GM20000 (cell line): Measurements from ENCODE around the gene SLC6A7.

ENCODE experiments used
- DNase-seq: peaks from one replicate; pipeline ENCODE4 v3.0.0; 2012; ENCODE audit warnings: low spot score
- TF ChIP-seq, protein P1 (sequence below): IDR thresholded peaks from 2 replicates; pipeline ENCODE4 v1.5.1; 2012; ENCODE audit warnings: mild to moderate bottlenecking, control low read depth; ENCODE audit errors: extremely low read depth, missing control alignments

SLC6A7 gene

GRCh38 chr5:150180241-150181026, 9.4 kb upstream of the SLC6A7 start:
- TF ChIP-seq, protein P1, sequence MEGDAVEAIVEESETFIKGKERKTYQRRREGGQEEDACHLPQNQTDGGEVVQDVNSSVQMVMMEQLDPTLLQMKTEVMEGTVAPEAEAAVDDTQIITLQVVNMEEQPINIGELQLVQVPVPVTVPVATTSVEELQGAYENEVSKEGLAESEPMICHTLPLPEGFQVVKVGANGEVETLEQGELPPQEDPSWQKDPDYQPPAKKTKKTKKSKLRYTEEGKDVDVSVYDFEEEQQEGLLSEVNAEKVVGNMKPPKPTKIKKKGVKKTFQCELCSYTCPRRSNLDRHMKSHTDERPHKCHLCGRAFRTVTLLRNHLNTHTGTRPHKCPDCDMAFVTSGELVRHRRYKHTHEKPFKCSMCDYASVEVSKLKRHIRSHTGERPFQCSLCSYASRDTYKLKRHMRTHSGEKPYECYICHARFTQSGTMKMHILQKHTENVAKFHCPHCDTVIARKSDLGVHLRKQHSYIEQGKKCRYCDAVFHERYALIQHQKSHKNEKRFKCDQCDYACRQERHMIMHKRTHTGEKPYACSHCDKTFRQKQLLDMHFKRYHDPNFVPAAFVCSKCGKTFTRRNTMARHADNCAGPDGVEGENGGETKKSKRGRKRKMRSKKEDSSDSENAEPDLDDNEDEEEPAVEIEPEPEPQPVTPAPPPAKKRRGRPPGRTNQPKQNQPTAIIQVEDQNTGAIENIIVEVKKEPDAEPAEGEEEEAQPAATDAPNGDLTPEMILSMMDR, result no peak
- no peak for DNase-seq

GRCh38 chr5:150181027-150181426, 8.8 kb upstream of the SLC6A7 start:
- TF ChIP-seq, protein P1, result no peak

DNA sequence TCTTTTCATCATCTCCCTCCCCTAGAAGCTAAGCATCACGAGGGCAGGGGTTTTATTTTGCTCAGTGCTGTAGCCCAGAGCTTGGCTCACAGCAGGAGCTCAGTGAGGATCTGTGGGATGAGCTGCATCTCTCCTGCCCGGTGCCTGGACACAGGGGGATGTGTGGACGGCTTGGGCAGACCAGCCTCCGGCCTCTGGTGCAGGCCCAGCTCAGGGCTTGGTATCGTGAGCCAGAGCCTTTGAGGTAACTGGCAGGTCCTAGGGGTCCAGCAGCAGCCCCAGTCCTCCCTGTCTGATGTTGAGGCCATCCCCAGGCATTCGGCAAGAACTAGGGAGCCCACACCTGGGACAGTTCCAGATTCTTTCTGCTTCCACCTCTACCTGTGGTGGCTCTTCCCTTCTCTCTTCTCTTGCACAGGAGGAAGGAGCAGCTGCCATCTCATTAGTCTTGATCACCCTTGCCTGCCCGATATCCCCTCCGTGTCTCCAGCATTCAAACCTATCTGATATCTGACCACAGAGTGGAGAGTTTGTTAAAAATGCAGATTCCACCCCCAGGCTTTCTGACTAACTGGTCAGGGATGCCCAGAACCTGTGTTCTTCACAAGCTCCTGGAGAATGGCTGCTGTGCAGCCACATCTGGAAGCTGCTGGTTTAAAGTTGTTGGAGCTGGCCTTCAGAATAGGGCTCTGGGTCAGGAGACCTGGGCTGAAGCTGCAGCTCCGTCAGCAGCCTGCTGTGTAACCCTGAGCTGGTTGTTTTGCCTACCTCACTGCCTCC, 7.9 kb upstream of the SLC6A7 start:
- TF ChIP-seq, protein P1, result no peak
- no peak for DNase-seq

More at GRCh38 chr5:150181027-150181426, 8.8 kb upstream of the SLC6A7 start:
- no peak for DNase-seq

DNA sequence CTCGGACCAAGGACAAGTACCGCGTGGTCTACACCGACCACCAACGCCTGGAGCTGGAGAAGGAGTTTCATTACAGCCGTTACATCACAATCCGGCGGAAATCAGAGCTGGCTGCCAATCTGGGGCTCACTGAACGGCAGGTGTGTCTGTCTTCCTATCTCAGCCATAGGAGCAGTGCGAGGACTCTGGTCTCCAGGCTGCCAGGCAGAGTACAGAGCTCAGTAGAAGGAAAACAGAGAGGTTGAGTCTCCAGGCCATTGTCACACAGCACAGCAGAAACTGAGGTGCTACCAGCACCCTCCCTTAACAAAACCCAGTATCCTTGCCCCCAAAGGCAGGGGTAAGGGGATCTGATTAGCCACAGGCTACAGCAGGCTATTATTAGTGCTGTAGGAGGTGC, 7.1 kb upstream of the SLC6A7 start:
- no peak for DNase-seq
- TF ChIP-seq, protein P1, result no peak

DNA sequence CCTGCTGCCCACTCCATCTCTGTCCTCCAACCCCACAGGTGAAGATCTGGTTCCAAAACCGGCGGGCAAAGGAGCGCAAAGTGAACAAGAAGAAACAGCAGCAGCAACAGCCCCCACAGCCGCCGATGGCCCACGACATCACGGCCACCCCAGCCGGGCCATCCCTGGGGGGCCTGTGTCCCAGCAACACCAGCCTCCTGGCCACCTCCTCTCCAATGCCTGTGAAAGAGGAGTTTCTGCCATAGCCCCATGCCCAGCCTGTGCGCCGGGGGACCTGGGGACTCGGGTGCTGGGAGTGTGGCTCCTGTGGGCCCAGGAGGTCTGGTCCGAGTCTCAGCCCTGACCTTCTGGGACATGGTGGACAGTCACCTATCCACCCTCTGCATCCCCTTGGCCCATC, 6.4 kb upstream of the SLC6A7 start:
- TF ChIP-seq, protein P1, result no peak

DNA sequence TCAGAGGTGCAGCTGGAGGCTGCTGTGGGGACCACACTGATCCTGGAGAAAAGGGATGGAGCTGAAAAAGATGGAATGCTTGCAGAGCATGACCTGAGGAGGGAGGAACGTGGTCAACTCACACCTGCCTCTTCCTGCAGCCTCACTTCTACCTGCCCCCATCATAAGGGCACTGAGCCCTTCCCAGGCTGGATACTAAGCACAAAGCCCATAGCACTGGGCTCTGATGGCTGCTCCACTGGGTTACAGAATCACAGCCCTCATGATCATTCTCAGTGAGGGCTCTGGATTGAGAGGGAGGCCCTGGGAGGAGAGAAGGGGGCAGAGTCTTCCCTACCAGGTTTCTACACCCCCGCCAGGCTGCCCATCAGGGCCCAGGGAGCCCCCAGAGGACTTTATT, 5.9 kb upstream of the SLC6A7 start:
- no peak for DNase-seq

More for the DNA sequence above, 6.4 kb upstream of the SLC6A7 start:
- DNase-seq, result no peak

More for the DNA sequence above, 5.9 kb upstream of the SLC6A7 start:
- TF ChIP-seq, protein P1, result no peak
